ELR (cell line): ENCODE measurements around the gene SLC6A19.

ENCODE experiments used
- DNase-seq: peaks from one replicate; pipeline ENCODE4 v3.0.0-alpha.2; 2015; ENCODE audit warnings: low read depth

Gene SLC6A19

DNA sequence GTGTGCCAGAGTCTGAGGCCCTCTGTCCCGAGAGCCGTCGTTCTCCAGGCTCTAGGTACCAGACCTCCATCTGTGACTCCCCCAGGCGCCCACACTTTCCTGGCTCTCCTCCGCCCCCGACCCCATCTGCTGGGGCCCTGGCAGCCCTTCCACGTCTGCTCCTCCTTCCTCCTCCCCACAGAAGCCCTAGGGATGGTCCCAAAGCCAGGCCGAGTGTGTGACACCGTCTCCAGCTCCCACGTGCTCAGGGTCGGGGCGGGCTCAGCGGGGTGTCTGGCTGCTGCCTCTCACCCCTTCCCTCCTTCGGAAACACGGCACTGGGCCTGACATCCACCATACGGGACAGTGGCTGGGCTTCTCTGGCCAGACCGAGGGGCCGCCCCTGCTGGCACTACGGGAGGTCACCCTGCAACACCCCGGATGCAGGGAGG lies 20.5 kb upstream of the SLC6A19 start:
- DNase-seq = no peak

- DNase-seq = no peak
These were observed 19.7 kb upstream of the SLC6A19 start for GRCh38 chr5:1181451-1182359.

DNA sequence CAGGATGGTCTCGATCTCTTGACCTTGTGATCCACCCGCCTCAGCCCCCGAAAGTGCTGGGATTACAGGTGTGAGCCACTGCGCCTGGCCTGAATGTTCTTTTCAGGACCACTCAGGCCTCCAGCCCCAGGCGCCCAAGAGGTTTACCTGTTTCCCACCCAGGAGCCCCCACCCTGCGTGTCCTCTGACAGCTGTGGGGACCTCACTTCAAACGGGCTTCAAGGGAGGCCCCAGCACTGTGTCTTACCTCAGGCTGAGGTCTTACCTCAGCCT lies 19.1 kb upstream of the SLC6A19 start:
- no peak for DNase-seq

- no peak for DNase-seq
These were observed 18.6 kb upstream of the SLC6A19 start for GRCh38 chr5:1182633-1183423.

- DNase-seq = no peak
These were observed 17.8 kb upstream of the SLC6A19 start for GRCh38 chr5:1183424-1184162.

DNA sequence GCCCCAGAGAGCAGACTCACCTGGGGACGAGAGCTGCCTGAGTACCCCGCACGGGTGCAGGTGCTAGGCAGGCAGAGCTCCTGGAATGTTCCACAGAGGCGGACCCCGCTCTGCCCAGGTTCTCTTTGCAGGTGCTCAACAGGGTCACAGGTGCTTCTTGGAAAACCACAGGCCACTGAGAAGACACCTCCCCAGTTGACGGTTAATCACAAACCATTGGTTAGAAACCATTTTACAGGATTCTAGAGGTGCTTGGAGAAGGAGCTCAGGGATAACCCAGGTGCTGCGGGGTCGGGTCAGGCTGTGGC lies 17.3 kb upstream of the SLC6A19 start:
- no peak for DNase-seq

DNA sequence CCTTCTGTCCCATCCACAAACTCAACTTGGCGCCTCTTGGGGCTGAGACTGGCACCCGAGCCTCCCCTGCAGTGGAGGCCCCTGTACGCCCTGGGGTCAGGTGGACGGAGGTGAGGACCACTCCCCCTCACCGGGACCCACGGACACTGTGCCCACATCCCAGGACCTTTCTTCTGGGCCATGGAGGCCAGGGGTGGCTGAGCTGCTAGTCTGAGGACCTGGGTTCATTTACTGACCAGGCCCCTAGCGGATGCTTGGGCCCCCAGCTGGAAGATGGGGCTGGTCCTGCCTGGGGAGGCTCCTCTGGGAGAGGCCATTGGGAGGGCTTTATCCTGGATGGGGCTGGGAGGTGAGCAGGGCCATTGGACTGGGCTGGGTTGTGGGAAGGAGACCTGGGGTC lies 16.9 kb upstream of the SLC6A19 start:
- DNase-seq = no peak

GRCh38 chr5:1185038-1185627 lies 16.3 kb upstream of the SLC6A19 start:
- DNase-seq = no peak

- no peak for DNase-seq
These were observed 15.6 kb upstream of the SLC6A19 start for GRCh38 chr5:1185629-1186350.

DNA sequence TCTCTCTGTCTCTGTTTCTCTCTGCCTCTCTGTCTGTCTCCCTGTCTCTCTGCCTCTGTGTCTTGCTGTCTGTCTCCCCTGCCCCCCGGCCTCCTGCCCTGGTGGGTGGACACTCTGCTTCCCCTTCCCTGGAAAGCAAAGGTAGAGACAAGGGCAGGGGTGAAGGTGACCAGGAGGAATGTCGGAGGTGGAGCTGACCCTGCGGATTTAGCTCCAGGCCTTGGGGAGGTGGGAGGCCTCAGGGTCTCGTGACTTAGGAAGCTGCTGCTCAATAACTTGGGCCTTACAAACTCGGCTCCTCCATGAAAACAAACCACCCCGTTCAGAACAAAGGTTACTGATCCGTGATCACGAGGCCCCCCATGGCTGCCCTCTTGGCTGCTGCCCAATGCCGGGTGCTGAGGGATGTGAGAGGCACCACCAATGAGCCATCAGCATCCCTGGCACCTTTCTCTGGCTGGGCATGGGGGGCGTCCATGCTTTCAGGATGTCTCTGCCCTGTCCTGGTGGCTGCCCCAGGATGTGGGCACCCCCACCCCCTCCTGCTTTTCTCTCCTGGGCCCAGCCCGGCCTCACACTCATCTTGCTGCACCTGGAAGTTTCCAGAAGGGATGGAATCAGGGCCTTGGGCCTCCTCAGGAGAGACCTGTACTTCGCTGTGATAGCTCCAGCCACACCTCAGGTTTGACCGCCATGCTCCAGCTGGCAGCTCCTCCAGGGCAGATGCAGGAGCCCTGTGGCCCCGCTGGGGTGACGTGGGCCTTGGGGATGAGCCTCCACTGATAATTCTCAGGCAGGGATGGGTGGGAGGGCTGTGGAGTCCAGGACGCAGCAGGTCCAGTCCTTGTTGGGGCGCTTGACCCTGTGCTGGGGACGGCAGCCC lies 14.8 kb upstream of the SLC6A19 start:
- DNase-seq = no peak

GRCh38 chr5:1187234-1187949 lies 14.0 kb upstream of the SLC6A19 start:
- no peak for DNase-seq

GRCh38 chr5:1187950-1188334 lies 13.5 kb upstream of the SLC6A19 start:
- DNase-seq = no peak

DNA sequence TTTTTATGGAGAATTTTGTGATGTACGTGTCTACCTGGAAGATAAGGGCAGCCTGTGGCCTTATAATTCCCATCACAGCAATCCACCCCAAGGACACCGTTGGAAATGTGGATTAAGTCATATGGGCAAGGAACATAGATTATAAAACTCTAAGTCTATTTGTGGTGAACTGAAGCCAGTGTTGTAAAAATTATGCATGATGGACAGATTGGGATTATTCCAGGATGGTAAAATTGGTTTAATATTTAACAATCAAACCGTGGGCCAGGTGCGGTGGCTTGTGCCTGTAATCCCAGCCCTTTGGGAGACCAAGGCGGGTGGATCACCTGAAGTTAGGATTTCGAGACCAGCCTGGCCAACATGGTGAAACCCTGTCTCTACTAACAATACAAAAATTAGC lies 12.9 kb upstream of the SLC6A19 start:
- no peak for DNase-seq

DNA sequence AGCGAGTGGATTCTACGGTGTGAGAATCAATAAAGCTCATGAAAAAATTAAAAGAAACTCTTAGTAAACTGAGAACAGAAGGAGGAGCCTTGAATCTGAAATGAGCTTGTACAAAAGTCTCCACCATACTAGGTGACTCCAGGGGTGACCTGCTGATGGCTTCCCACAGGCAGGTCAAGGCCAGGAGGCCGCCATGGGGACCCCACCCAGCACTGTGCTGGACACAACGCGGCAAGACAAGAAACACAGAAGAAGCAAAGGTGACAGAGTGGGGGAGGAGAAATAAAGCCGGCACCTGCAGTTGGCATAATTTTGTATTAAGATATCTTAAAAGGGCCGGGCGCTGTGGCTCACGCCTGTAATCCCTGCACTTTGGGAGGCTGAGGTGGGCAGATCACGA lies 12.1 kb upstream of the SLC6A19 start:
- no peak for DNase-seq

DNA sequence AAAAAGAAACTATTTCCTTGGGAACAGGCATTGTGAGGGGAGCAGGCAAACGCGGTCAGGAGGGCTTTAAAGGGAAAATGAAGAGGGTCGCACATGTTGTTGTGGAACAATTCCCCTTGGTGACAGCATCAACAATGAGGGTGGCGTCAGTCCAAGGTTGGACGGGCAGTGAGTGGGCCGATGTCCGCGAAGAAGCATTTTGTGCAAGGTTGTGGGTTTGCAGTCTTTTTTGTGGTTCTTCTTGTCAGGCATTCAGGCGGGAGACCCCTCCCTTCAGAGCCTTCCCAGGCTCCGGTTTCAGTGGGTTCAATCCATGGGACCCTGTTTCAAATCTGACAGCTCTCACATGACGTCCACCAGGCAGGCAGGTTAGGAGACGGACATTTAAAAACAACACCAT lies 11.1 kb upstream of the SLC6A19 start:
- DNase-seq = no peak

DNA sequence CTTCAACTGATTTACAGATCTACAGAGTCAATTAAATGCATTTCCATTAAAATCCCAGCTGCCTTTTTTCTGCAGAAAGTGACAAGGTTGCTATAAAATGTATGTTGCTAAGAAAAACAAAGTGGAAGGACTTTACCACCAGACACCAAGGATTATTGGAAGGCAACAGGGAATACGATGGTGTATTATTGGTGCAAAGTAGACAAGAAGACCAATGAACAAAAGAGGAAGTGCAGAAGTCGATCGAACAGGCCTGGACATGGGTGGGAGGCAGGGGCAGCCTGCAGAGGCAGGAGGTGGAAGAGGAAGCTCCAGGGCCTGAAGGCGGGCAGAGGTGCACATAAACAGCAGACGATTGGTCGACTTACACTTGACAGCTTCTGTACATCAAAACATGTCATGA lies 10.6 kb upstream of the SLC6A19 start:
- DNase-seq = no peak

DNA sequence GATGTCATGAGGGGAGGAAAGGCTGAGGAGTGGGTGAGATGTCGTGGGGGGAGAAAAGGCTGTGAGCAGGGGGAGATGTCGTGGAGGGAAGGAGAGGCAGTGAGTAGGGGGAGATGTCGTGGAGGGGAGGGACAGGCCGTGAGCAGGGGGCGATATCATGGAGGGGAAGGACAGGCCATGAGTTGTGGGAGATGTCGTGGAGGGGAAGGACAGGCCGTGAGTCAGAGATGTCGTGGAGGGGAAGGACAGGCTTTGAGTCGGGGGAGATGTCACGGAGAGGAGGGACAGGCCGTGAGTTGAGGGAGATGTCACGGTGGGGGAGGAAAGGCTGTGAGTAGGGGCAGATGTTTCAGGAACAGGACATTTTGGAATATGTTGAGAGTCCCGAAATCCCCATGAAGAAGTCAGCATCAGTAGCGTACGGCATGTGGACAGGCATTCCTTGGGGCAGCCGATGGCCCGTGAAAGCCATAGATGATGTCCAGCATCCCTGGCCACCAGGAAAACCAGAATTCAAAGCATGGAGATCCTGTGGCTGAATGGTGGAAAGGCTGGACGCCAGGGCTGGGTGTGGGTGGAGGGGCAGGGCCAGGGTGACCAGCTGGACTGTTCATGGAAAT lies 8.3 kb upstream of the SLC6A19 start:
- DNase-seq = no peak

GRCh38 chr5:1193591-1193985 lies 7.8 kb upstream of the SLC6A19 start:
- DNase-seq = no peak

- DNase-seq = no peak
These were observed 7.0 kb upstream of the SLC6A19 start for GRCh38 chr5:1194378-1194777.

DNA sequence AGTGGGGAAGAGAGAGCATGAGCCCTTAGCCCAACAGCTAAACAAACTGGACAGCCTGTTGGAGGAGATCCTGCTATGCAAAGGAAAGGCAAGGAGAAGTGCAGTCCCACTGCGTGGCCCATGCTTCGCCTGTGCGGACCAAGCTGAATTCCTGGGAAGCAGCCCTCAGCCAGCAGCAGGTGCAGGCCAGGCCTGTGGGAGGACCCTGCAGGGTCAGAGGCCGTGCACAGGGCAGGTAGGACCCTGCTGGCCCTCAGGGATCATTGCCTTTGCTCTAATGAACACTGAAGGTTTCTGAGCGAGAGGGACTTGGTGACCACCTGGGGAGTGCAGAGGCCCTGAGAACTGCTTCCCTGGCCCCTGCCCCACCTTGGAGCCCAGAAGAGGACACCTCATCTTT lies 6.0 kb upstream of the SLC6A19 start:
- DNase-seq = no peak
